SK-N-SH treated with all-trans-retinoic acid at 6 μM for 48 hours (cell line): Measurements from ENCODE around the gene BPIFB2.

Source experiments
- ARNTL ChIP-seq: fragments of 450-650 bp; formaldehyde crosslinking; IDR thresholded peaks from 2 replicates; pipeline ENCODE4 v1.5.0; 2020; ENCODE audit warnings: low read depth, mild to moderate bottlenecking, moderate library complexity, borderline replicate concordance
- ZFP30 ChIP-seq: fragments of 450-650 bp; formaldehyde crosslinking; IDR thresholded peaks from 2 replicates; pipeline ENCODE4 v1.5.0; 2022; ENCODE audit warnings: mild to moderate bottlenecking, moderate library complexity

GRCh38 chr20:33068251-33068939 is 60.9 kb downstream of the BPIFB2 start:
- no peak for TF ChIP-seq ZFP30 (CRISPR knock-in tag)
- TF ChIP-seq ARNTL (CRISPR knock-in tag), result no peak
